ENCODE data around the gene EP400.

- TF ChIP-seq, protein P1, sequence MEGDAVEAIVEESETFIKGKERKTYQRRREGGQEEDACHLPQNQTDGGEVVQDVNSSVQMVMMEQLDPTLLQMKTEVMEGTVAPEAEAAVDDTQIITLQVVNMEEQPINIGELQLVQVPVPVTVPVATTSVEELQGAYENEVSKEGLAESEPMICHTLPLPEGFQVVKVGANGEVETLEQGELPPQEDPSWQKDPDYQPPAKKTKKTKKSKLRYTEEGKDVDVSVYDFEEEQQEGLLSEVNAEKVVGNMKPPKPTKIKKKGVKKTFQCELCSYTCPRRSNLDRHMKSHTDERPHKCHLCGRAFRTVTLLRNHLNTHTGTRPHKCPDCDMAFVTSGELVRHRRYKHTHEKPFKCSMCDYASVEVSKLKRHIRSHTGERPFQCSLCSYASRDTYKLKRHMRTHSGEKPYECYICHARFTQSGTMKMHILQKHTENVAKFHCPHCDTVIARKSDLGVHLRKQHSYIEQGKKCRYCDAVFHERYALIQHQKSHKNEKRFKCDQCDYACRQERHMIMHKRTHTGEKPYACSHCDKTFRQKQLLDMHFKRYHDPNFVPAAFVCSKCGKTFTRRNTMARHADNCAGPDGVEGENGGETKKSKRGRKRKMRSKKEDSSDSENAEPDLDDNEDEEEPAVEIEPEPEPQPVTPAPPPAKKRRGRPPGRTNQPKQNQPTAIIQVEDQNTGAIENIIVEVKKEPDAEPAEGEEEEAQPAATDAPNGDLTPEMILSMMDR (conservative IDR thresholded peaks at IDR 0.05) = no peak
- no peak for TF ChIP-seq ZFX (IDR thresholded peaks at IDR 0.05)
These were observed 171.5 kb downstream of the EP400 start for GRCh38 chr12:132121283-132121682.
